ENCODE measurements around the gene PRAC1.

The PRAC1 gene

DNA sequence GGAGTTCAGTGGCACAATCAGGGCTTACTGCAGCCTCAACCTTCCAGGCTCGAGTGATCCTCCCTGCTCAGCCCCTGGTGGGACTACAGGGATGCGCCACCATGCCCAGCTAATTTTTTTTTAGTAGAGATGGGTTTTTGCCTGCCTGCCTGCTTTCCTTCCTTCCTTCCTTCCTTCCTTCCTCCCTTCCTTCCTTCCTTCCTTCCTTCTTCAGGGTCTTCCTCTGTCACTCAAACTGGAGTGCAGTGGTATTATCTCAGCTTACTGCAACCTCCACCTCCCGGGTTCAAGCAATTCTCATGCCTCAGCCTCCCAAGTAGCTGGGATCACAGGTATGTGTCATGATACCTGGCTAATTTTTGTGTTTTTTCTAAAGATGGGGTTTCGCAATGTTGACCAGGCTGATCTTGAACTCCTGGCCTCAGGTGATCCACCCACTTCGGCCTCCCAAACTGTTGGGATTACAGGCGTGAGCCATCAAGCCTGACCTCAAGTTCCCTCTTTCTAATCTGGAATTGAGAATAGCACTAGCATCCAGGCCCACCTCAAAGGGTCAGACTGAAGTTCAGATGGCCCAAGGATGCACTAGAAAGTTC, 45.3 kb downstream of the PRAC1 start:
- Histone ChIP-seq H3K4me3 (ENCODE audit: severe bottlenecking) (no peak overlapping the region), H3K27me3 (ENCODE audit: insufficient read depth, poor library complexity, severe bottlenecking) (no peaks in the 10 kb centered on the region), H3K27ac (ENCODE audit: poor library complexity, severe bottlenecking) (no peak overlapping the region), H3K9me3 (ENCODE audit: severe bottlenecking) (no peaks in the 10 kb centered on the region), H3K36me3 (ENCODE audit: low read depth) (no peaks in the 10 kb centered on the region), H3K4me1 (ENCODE audit: insufficient read depth, poor library complexity, severe bottlenecking) (no peaks in the 10 kb centered on the region)
- no peak for ATAC-seq (ENCODE audit: low read depth)
- DNase-seq (ENCODE audit: low spot score), result no peak
- TF ChIP-seq, protein P1, sequence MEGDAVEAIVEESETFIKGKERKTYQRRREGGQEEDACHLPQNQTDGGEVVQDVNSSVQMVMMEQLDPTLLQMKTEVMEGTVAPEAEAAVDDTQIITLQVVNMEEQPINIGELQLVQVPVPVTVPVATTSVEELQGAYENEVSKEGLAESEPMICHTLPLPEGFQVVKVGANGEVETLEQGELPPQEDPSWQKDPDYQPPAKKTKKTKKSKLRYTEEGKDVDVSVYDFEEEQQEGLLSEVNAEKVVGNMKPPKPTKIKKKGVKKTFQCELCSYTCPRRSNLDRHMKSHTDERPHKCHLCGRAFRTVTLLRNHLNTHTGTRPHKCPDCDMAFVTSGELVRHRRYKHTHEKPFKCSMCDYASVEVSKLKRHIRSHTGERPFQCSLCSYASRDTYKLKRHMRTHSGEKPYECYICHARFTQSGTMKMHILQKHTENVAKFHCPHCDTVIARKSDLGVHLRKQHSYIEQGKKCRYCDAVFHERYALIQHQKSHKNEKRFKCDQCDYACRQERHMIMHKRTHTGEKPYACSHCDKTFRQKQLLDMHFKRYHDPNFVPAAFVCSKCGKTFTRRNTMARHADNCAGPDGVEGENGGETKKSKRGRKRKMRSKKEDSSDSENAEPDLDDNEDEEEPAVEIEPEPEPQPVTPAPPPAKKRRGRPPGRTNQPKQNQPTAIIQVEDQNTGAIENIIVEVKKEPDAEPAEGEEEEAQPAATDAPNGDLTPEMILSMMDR (IDR thresholded peaks at IDR 0.05; ENCODE audit: poor library complexity, severe bottlenecking), result no peak

DNA sequence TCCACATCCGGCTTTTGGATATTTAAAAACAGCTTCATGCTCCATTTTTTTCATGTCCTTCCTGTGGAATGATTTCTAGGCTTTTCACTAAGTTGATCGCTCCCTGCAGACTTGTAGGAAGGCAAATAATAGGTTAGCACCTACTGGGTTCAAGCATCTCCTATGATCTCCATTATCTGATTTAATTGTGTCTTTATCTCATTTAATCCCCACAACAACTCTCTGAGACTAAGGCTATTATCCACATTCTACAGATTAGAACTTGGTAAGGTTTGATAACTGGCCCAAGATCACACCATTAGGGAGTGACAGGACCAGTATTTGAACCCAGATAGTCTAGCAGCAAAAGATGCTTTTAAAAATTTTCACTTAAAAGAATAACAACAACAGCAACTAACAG, 50.0 kb downstream of the PRAC1 start:
- Histone ChIP-seq H3K4me3 (ENCODE audit: severe bottlenecking) (no peak overlapping the region), H3K27me3 (ENCODE audit: insufficient read depth, poor library complexity, severe bottlenecking) (no peaks in the 10 kb centered on the region), H3K9me3 (ENCODE audit: severe bottlenecking) (no peaks in the 10 kb centered on the region), H3K4me1 (ENCODE audit: insufficient read depth, poor library complexity, severe bottlenecking) (no peaks in the 10 kb centered on the region), H3K27ac (ENCODE audit: poor library complexity, severe bottlenecking) (no peak overlapping the region), H3K36me3 (ENCODE audit: low read depth) (no peaks in the 10 kb centered on the region)
- TF ChIP-seq, protein P1 (IDR thresholded peaks at IDR 0.05; ENCODE audit: poor library complexity, severe bottlenecking), result no peak
- DNase-seq (ENCODE audit: low spot score), result no peak
- ATAC-seq (ENCODE audit: low read depth), result no peak
